Erythroblast (primary cell): ENCODE measurements around the gene AMPD3.

Experiments used
- DNase-seq, 2 experiments: peaks; one replicate each; lab custom pipeline; 2025; lab: John Stamatoyannopoulos, UW
- GATA1 ChIP-seq: IDR thresholded peaks from 2 replicates; pipeline ENCODE4 v1.6.1; 2011; ENCODE audit warnings: low read depth, mild to moderate bottlenecking, control low read depth, low read length, moderate library complexity
- POLR2A ChIP-seq: IDR thresholded peaks from 2 replicates; pipeline ENCODE4 v1.6.1; 2011; ENCODE audit warnings: mild to moderate bottlenecking, low read length

The AMPD3 gene

GRCh38 chr11:10454878-10455631, at the start of gene AMPD3:
Gene AMPD3, plus strand, starts transcription at chr11:10455264. Its CDS starts 6,256 bp downstream, at chr11:10461520.
- TF ChIP-seq GATA1 (no peak), POLR2A (no peak)
- DNase-seq, result peak; percentile 29 to 47

- peak; percentile 81 to 85 for DNase-seq
- TF ChIP-seq GATA1, result no peak
- no peak for TF ChIP-seq POLR2A
Measured at GRCh38 chr11:10405865-10406592, 49.0 kb upstream of the AMPD3 start.

DNA sequence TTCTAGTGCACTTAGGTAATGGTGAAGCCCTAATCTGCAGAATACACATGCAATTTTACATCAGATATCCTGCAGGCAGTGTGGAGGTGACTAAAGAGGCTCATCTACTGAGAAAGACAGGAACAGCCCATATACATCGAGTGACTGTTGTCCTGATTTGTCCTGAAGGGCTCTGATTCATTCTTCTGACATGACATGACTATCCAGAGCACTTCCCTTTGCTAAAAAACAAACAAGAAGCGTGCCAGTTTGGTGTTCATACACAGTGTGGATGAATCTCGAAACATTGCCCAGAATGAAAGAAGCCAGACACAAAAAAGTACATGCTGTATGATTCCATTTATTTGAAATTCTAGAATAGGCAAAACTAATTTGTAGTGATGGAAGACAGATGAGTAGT, 48.0 kb upstream of the AMPD3 start:
- TF ChIP-seq POLR2A (no peak), GATA1 (no peak)

GRCh38 chr11:10407749-10408685, 47.0 kb upstream of the AMPD3 start:
- DNase-seq, result peak in 1 of 2 experiments; percentile 11
- no peak for TF ChIP-seq GATA1
- no peak for TF ChIP-seq POLR2A

More for the DNA sequence above, 48.0 kb upstream of the AMPD3 start:
- peak; percentile 23 to 34 for DNase-seq

GRCh38 chr11:10409207-10409661, 45.8 kb upstream of the AMPD3 start:
- no peak for DNase-seq
- TF ChIP-seq GATA1 (no peak), POLR2A (no peak)

- TF ChIP-seq POLR2A (no peak), GATA1 (no peak)
- DNase-seq, result no peak
Measured at GRCh38 chr11:10410106-10410843, 44.8 kb upstream of the AMPD3 start.

GRCh38 chr11:10410844-10411200, 44.2 kb upstream of the AMPD3 start:
- no peak for DNase-seq
- TF ChIP-seq GATA1, result no peak
- TF ChIP-seq POLR2A, result no peak

- no peak for TF ChIP-seq POLR2A
- no peak for TF ChIP-seq GATA1
- no peak for DNase-seq
Measured at GRCh38 chr11:10412266-10412665, 42.8 kb upstream of the AMPD3 start.

- TF ChIP-seq GATA1 (no peak), POLR2A (no peak)
- peak; percentile 51 to 57 for DNase-seq
Measured at GRCh38 chr11:10413268-10413667, 41.8 kb upstream of the AMPD3 start.

GRCh38 chr11:10414181-10414580, 40.9 kb upstream of the AMPD3 start:
- no peak for DNase-seq
- TF ChIP-seq GATA1 (no peak), POLR2A (no peak)

- peak; percentile 10 to 17 for DNase-seq
- no peak for TF ChIP-seq POLR2A
- TF ChIP-seq GATA1, result no peak
Measured at GRCh38 chr11:10414659-10415058, 40.4 kb upstream of the AMPD3 start.

DNA sequence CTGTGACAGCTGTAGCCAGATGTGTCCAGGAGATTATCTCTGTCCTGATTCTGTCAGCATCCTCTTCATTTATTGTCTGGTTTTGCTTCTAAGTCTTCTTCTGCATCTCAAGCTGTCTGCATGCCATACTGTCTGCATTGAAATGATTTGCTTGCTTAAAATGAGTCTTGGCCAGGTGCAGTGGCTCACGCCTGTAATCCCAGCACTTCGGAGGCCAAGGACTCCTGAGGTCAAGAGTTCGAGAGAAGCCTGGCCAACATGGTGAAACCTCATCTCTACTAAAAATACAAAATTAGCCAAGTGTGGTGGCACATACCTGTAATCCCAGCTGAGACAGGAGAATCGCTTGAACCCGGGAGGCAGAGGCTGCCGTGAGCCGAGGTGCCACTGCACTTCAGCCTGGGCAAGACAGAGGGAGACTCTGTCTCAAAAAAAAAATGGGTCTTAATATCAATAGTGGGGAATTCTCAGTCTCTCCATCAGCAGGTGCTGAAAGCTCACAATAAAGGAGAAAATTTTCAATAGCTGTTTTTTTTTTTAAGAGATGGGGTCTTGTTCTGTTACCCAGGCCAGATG, 39.2 kb upstream of the AMPD3 start:
- no peak for TF ChIP-seq GATA1
- no peak for DNase-seq
